ENCODE measurements around the gene NIP7. TPM values are rescaled to one million over a fixed set of nuclear protein-coding genes. Genes with fewer than 3 reads are reported as not detected.

The NIP7 gene
- total and polyA plus RNA-seq, 9 of the 15 experiments (the other 6 are each of a cell fraction or from before 2014, with no cell fraction given), result 28.9 to 85.5 (median 72.5) TPM

DNA sequence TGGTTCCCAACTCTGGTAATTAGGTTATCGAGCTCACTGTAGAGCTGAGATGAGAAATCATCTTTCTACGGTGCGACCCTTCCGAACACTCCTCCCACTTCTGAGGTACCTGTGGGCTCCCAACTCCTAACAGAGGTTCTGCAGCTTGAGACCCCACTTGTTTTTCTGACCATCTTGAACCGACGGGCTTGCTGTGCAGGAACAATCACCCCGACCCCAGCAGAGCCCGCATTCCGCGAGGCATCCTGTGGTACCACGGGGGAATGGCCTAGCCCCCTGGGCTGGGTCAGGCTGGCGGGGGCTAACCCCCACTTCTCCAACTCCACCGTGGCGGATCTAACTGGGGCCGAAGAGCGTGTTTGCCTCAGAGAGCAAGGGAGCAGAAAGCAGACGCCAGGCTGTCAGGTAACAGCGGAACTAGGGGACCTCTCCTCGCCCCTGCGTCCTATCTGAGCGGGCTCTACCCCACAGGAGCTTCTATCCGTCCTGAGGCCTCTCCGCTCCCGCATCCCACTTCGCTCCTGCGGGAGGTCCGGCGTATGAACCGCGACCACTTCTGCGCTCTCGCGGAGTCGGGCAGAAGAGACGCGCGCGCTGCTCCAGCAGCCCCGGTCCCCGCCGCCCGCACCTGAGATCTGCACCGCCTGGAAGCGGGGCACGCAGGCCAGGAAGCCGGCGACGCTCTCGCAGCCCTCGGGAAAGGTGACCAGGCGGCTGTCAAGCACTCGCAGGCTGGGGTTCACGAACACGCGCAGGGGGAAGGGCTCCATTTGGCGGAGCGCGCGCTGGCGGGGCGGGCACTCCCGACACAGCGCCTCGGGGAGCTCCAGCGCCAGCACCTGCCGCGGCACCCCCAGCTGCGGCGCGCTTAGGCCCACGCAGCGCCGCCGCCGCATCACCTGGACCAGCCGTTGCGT lies 9.9 kb upstream of the NIP7 start (continued):
- TF ChIP-seq, protein P1, sequence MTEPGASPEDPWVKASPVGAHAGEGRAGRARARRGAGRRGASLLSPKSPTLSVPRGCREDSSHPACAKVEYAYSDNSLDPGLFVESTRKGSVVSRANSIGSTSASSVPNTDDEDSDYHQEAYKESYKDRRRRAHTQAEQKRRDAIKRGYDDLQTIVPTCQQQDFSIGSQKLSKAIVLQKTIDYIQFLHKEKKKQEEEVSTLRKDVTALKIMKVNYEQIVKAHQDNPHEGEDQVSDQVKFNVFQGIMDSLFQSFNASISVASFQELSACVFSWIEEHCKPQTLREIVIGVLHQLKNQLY (CRISPR knock-in tag; conservative IDR thresholded peaks at IDR 0.05), result 0 out of 4 replicates have a peak, but pooled peaks of 1 of the 2 experiments have one; percentile 55
- TF ChIP-seq, protein P2, sequence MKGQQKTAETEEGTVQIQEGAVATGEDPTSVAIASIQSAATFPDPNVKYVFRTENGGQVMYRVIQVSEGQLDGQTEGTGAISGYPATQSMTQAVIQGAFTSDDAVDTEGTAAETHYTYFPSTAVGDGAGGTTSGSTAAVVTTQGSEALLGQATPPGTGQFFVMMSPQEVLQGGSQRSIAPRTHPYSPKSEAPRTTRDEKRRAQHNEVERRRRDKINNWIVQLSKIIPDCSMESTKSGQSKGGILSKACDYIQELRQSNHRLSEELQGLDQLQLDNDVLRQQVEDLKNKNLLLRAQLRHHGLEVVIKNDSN (CRISPR knock-in tag; IDR thresholded peaks at IDR 0.05), result 0 out of 2 replicates have a peak, but pooled peaks have one; percentile 20
- TF ChIP-seq HMGN3 (IDR thresholded peaks at IDR 0.05; ENCODE audit: borderline replicate concordance, extremely low read depth, insufficient read length, low read depth, low read length), result peak; percentile 13
- TF ChIP-seq TEAD1 (CRISPR knock-in tag; IDR thresholded peaks at IDR 0.05), result 0 out of 4 replicates have a peak, but pooled peaks of 1 of the 2 experiments have one; percentile 10

Data from K562 (cell line).